Peyer's patch (tissue), 4 donors: Measurements from ENCODE around the gene C22orf31.

Source experiments
- POLR2A ChIP-seq, 2 donors: fragments of 450-650 bp; IDR thresholded peaks; one replicate each; pipeline ENCODE4 v1.5.1; 2017; ENCODE audit warnings: antibody characterized with exemption in 2 of 2, mild to moderate bottlenecking in 2 of 2, moderate library complexity in 2 of 2
- TF ChIP-seq, protein P1 (sequence below), 6 experiments: fragments of 450-650 bp in 4 of 6; fragments of 200-600 bp in 2 of 6; sonication (generic) in 1 of 6; IDR thresholded peaks; one replicate each; pipeline ENCODE4 v1.5.1; 2017 to 2019; ENCODE audit warnings: antibody characterized with exemption in 6 of 6, mild to moderate bottlenecking in 3 of 6, moderate library complexity in 1 of 6

DNA sequence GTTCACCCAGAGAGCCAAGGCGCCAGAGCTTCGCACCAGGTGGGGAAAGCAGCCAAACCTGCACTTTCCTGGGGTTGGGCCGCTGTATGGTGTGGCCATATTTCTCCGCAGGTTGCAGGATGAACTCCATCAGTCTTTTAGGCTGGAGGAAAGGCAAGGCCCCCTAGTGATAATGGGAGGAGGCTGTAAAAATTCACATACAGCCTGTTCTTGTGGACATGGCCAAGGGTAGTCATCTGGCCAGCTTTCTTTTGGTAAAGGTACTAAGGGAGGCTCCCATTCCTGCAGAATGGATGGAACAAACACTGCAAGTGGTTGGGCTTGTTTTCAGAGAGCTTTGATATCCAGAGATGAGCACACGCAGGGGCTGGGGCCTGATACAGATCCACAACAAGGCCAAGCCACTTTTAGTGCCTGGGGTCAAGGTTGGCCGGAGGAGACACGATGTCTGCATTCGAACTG is 29.6 kb downstream of the C22orf31 start:
- TF ChIP-seq, protein P1, sequence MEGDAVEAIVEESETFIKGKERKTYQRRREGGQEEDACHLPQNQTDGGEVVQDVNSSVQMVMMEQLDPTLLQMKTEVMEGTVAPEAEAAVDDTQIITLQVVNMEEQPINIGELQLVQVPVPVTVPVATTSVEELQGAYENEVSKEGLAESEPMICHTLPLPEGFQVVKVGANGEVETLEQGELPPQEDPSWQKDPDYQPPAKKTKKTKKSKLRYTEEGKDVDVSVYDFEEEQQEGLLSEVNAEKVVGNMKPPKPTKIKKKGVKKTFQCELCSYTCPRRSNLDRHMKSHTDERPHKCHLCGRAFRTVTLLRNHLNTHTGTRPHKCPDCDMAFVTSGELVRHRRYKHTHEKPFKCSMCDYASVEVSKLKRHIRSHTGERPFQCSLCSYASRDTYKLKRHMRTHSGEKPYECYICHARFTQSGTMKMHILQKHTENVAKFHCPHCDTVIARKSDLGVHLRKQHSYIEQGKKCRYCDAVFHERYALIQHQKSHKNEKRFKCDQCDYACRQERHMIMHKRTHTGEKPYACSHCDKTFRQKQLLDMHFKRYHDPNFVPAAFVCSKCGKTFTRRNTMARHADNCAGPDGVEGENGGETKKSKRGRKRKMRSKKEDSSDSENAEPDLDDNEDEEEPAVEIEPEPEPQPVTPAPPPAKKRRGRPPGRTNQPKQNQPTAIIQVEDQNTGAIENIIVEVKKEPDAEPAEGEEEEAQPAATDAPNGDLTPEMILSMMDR (IDR thresholded peaks at IDR 0.05) = no peak
- no peak for TF ChIP-seq POLR2A (IDR thresholded peaks at IDR 0.05)
